Tracheal epithelial cell (primary cell): ENCODE measurements around the gene ALS2CL. TPM values are rescaled to one million over a fixed set of nuclear protein-coding genes. Genes with fewer than 3 reads are reported as not detected.

Experiments used
- total RNA-seq: library from RNA; depleted of rRNA; stranded (reverse); fragments of >200 nt; gene quantifications from 2 replicates; pipeline ENCODE4 v1.2.1, GENCODE V29; 2014

Gene ALS2CL
- total RNA-seq, result 64.6 and 114 TPM in 2 replicates

GRCh38 chr3:46693038-46693891 is at the start of gene ALS2CL:
Gene ALS2CL (minus strand): TSS chr3:46693679. CDS start chr3:46689440, 4,239 bp downstream.

GRCh38 chr3:46717447-46718231 is 24.2 kb upstream of the ALS2CL start, which contains the start of gene PRSS50:
Gene PRSS50 (minus strand): TSS chr3:46717869. CDS start chr3:46717824, 45 bp downstream.

GRCh38 chr3:46701181-46701939 is 7.9 kb upstream of the ALS2CL start, which contains the start of gene TMIE:
Gene TMIE (plus strand): TSS chr3:46701392. CDS start chr3:46701488, 96 bp downstream.

Other genes with a start within 250 kb of the ALS2CL start
- gene LTF, start 228.8 kb downstream of the ALS2CL start, total RNA-seq, result 0.43 and 0.48 TPM in 2 replicates
- not detected in 2 replicates for gene RTP3, start 195.7 kb downstream of the ALS2CL start, total RNA-seq
- under 0.01 TPM in 1 of 2 replicates, not detected in the other for gene LRRC2, start 127.4 kb downstream of the ALS2CL start, total RNA-seq
- gene FAM240A, start 81.2 kb downstream of the ALS2CL start, total RNA-seq, result not detected in 2 replicates
- 0.24 and 0.85 TPM in 2 replicates for gene TMIE, start 7.7 kb upstream of the ALS2CL start, total RNA-seq
- gene PRSS50, start 24.2 kb upstream of the ALS2CL start, total RNA-seq, result not detected in 2 replicates
- gene MYL3, start 169.8 kb upstream of the ALS2CL start, total RNA-seq, result 0.72 TPM in 1 of 2 replicates, not detected in the other
- gene PTH1R, start 184.0 kb upstream of the ALS2CL start, total RNA-seq, result 0.43 and 2.7 TPM in 2 replicates